GM23338 (cell line): ENCODE data around the gene GRIP2. TPM values are rescaled to one million over a fixed set of nuclear protein-coding genes. Genes with fewer than 3 reads are reported as not detected.

Source experiments
- ATAC-seq: fragments of 200-7000 bp; cut with Tn5 transposase; 3 replicates; pipeline ENCODE4 v1.9.1; 2020
- DNase-seq: peaks from one replicate; pipeline ENCODE4 v3.0.0-alpha.2; 2015; ENCODE audit warnings: low spot score
- H2AFZ ChIP-seq: fragments of 200-600 bp; sonication (generic); 2 replicates; pipeline ENCODE4 v1.8.0; 2016; ENCODE audit warnings: antibody characterized with exemption, mild to moderate bottlenecking, moderate library complexity
- H3F3A ChIP-seq: fragments of 200-600 bp; sonication (generic); replicated peaks from 2 replicates; pipeline ENCODE4 v1.8.0; 2017; ENCODE audit warnings: antibody characterized with exemption, mixed run types, low read depth
- H3K27ac ChIP-seq: fragments of 200-600 bp; sonication (generic); 2 replicates; pipeline ENCODE4 v1.6.1; 2016; ENCODE audit warnings: low read depth
- H3K27me3 ChIP-seq: fragments of 200-600 bp; sonication (generic); 2 replicates; pipeline ENCODE4 v1.8.0; 2016; ENCODE audit warnings: mild to moderate bottlenecking, mixed run types, moderate library complexity; ENCODE audit not compliant: insufficient read depth
- H3K36me3 ChIP-seq: fragments of 200-600 bp; sonication (generic); 2 replicates; pipeline ENCODE4 v1.8.0; 2016; ENCODE audit warnings: mild to moderate bottlenecking; ENCODE audit not compliant: insufficient read depth
- H3K4me1 ChIP-seq: fragments of 200-600 bp; sonication (generic); 2 replicates; pipeline ENCODE4 v1.8.0; 2016; ENCODE audit warnings: mild to moderate bottlenecking, moderate library complexity; ENCODE audit not compliant: insufficient read depth
- H3K4me2 ChIP-seq: fragments of 200-600 bp; sonication (generic); 2 replicates; pipeline ENCODE4 v1.7.1; 2017; ENCODE audit warnings: mixed run types
- H3K4me3 ChIP-seq: fragments of 200-600 bp; sonication (generic); 2 replicates; pipeline ENCODE4 v1.6.1; 2016; ENCODE audit warnings: mixed run types
- H3K79me2 ChIP-seq: fragments of 200-600 bp; sonication (generic); replicated peaks from 2 replicates; pipeline ENCODE4 v1.8.0; 2017; ENCODE audit warnings: mild to moderate bottlenecking; ENCODE audit not compliant: insufficient read depth
- H3K9me2 ChIP-seq: fragments of 200-600 bp; sonication (generic); 2 replicates; pipeline ENCODE4 v1.8.0; 2017; ENCODE audit not compliant: insufficient read depth
- H4K20me1 ChIP-seq: fragments of 200-600 bp; sonication (generic); replicated peaks from 2 replicates; pipeline ENCODE4 v1.8.0; 2017; ENCODE audit warnings: mild to moderate bottlenecking; ENCODE audit not compliant: insufficient read depth
- H3K27ac Mint-ChIP-seq: 2 replicates; pipeline ENCODE4 v1.8.0; 2020; ENCODE audit warnings: inconsistent platforms, mild to moderate bottlenecking, moderate library complexity, mixed read lengths
- H3K27me3 Mint-ChIP-seq: 3 replicates; pipeline ENCODE4 v1.8.0; 2022; ENCODE audit warnings: low read depth, mild to moderate bottlenecking, moderate library complexity, mixed read lengths, inconsistent platforms; ENCODE audit not compliant: insufficient read depth, poor library complexity
- H3K36me3 Mint-ChIP-seq: 3 replicates; pipeline ENCODE4 v1.8.0; 2021; ENCODE audit warnings: low read depth, mild to moderate bottlenecking, inconsistent platforms, moderate library complexity, mixed read lengths
- H3K4me1 Mint-ChIP-seq: 3 replicates; pipeline ENCODE4 v1.8.0; 2020; ENCODE audit warnings: mild to moderate bottlenecking, inconsistent platforms, mixed read lengths
- H3K4me3 Mint-ChIP-seq: 3 replicates; pipeline ENCODE4 v1.8.0; 2021; ENCODE audit warnings: moderate library complexity, mild to moderate bottlenecking, inconsistent platforms, mixed read lengths
- H3K9me3 Mint-ChIP-seq: 3 replicates; pipeline ENCODE4 v1.8.0; 2020; ENCODE audit warnings: moderate library complexity, mild to moderate bottlenecking, inconsistent platforms, mixed read lengths
- CTCF ChIP-seq, 2 experiments: fragments of 200-600 bp in 1 of 2; sonication (generic) in 1 of 2; conservative IDR thresholded peaks; 2 replicates each; pipeline versions ENCODE4 v1.5.1 to v1.6.1; 2016 to 2017; ENCODE audit warnings: antibody characterized with exemption in 2 of 2, low read depth in 2 of 2, mild to moderate bottlenecking in 2 of 2, moderate library complexity in 1 of 2
- EZH2 ChIP-seq: fragments of 200-600 bp; sonication (generic); IDR thresholded peaks from one replicate; pipeline ENCODE4 v1.8.0; 2017; ENCODE audit warnings: antibody characterized with exemption, mild to moderate bottlenecking, low read depth; ENCODE audit not compliant: unreplicated experiment
- JUNB ChIP-seq: IDR thresholded peaks from one replicate; pipeline ENCODE4 v1.6.1; 2016; ENCODE audit warnings: antibody characterized with exemption; ENCODE audit not compliant: unreplicated experiment
- POLR2AphosphoS5 ChIP-seq: IDR thresholded peaks from 2 replicates; pipeline ENCODE4 v1.6.1; 2016; ENCODE audit warnings: antibody characterized with exemption, low read depth
- STAT1 ChIP-seq: IDR thresholded peaks from one replicate; pipeline ENCODE4 v1.6.1; 2016; ENCODE audit warnings: antibody characterized with exemption; ENCODE audit not compliant: unreplicated experiment
- ZNF114 ChIP-seq: fragments of 250-450 bp; sonication (Bioruptor Pico); IDR thresholded peaks from 2 replicates; pipeline ENCODE4 v1.5.0; 2020; ENCODE audit warnings: mild to moderate bottlenecking, moderate library complexity
- ZNF331 ChIP-seq: fragments of 250-450 bp; sonication (Bioruptor Pico); IDR thresholded peaks from 2 replicates; pipeline ENCODE4 v1.5.0; 2020; ENCODE audit warnings: low read depth, mild to moderate bottlenecking, moderate library complexity
- ZNF462 ChIP-seq: fragments of 250-450 bp; sonication (Bioruptor Pico); IDR thresholded peaks from 2 replicates; pipeline ENCODE4 v1.5.0; 2020; ENCODE audit warnings: mild to moderate bottlenecking, moderate library complexity
- polyA plus RNA-seq: library from polyadenylated mRNA; unstranded; fragments of >200 nt; fragmentation: Nextera tagmentation; extraction: Ambion mirVana; gene quantifications from 2 replicates; pipeline ENCODE4 v1.2.1, GENCODE V29; 2016
- total RNA-seq: library from RNA; depleted of rRNA; stranded (reverse); fragments of >200 nt; shearing (Covaris generic); gene quantifications from 2 replicates; pipeline ENCODE4 v1.2.3, GENCODE V29; 2014

Gene GRIP2
- total and polyA plus RNA-seq, 2 experiments from 2014 or later = 3.6 to 5.8 TPM

GRCh38 chr3:14450506-14450905 is 89.6 kb downstream of the GRIP2 start:
- no peak overlapping the region for H3K27ac ChIP-seq
- Mint-ChIP-seq H3K4me1 (no peaks in the 10 kb centered on the region), H3K9me3 (no peaks in the 10 kb centered on the region), H3K27ac (no peak overlapping the region), H3K4me3 (no peak overlapping the region), H3K27me3 (peaks cover 16% of the 10 kb centered on the region), H3K36me3 (peaks cover 82% of the 10 kb centered on the region)
- TF ChIP-seq EZH2 (no peak), ZNF114 (CRISPR knock-in tag) (no peak), POLR2AphosphoS5 (no peak), ZNF331 (CRISPR knock-in tag) (no peak)
- H3F3A ChIP-seq = no peaks in the 10 kb centered on the region
- H2AFZ ChIP-seq = no peak overlapping the region
- ATAC-seq (no peak), DNase-seq (no peak)
- H3K36me3 ChIP-seq = peaks cover 61% of the 10 kb centered on the region
- no peak overlapping the region for H3K4me2 ChIP-seq
- no peaks in the 10 kb centered on the region for H3K4me1 ChIP-seq
- no peaks in the 10 kb centered on the region for H3K27me3 ChIP-seq
- H3K79me2 ChIP-seq = no peaks in the 10 kb centered on the region
- H3K9me2 ChIP-seq = no peaks in the 10 kb centered on the region
- H4K20me1 ChIP-seq = peaks cover 14% of the 10 kb centered on the region; the same call in 1 of the 2 replicates
- H3K4me3 ChIP-seq = no peak overlapping the region

- Histone ChIP-seq H3K4me3 (no peak overlapping the region), H3K79me2 (no peaks in the 10 kb centered on the region; the same call in 1 of the 2 replicates), H2AFZ (no peak overlapping the region), H3K27ac (no peak overlapping the region), H4K20me1 (peaks cover 16% of the 10 kb centered on the region; the same call in 1 of the 2 replicates), H3K36me3 (peaks cover 52% of the 10 kb centered on the region), H3K4me1 (no peaks in the 10 kb centered on the region), H3K4me2 (no peak overlapping the region), H3K9me2 (no peaks in the 10 kb centered on the region), H3K27me3 (no peaks in the 10 kb centered on the region), H3F3A (no peaks in the 10 kb centered on the region)
- no peak for ATAC-seq
- no peak for DNase-seq
- no peak overlapping the region for H3K4me3 Mint-ChIP-seq
- no peak overlapping the region; the same call in 1 of the 2 replicates for H3K27ac Mint-ChIP-seq
- peaks cover 15% of the 10 kb centered on the region for H3K27me3 Mint-ChIP-seq
- H3K36me3 Mint-ChIP-seq = peaks cover 87% of the 10 kb centered on the region
- no peaks in the 10 kb centered on the region for H3K9me3 Mint-ChIP-seq
- H3K4me1 Mint-ChIP-seq = no peaks in the 10 kb centered on the region
- TF ChIP-seq POLR2AphosphoS5 = no peak
- TF ChIP-seq ZNF331 (CRISPR knock-in tag) = no peak
- TF ChIP-seq EZH2 = no peak
- no peak for TF ChIP-seq STAT1
- TF ChIP-seq ZNF462 (CRISPR knock-in tag) = no peak
- no peak for TF ChIP-seq ZNF114 (CRISPR knock-in tag)
- TF ChIP-seq CTCF (conservative IDR thresholded peaks at IDR 0.05; ENCODE audit: low read depth in 2 of 2) = no peak
- no peak for TF ChIP-seq JUNB
These were observed 91.1 kb downstream of the GRIP2 start for GRCh38 chr3:14448756-14449727.
